ENCODE results near the gene MAN1A1.

The MAN1A1 gene

DNA sequence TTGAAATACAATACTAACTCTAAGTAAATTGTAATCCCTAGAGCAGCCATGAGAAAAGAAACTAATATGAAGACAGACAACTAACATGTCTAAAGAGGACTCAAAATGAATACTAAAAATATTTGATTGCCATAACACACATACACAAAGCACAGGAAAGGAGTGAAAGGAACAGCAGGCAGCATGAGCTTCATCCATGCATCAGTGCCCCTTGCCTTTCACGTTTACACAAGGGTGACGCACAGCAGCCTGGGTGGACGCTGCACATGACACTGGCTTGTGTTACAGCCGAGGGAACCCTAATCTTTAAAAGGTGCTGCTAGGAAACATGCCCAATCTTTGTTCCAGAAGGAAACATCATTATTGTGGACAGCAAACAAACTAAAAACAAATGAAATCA lies 123.5 kb downstream of the MAN1A1 start:
- no peak for DNase-seq

DNA sequence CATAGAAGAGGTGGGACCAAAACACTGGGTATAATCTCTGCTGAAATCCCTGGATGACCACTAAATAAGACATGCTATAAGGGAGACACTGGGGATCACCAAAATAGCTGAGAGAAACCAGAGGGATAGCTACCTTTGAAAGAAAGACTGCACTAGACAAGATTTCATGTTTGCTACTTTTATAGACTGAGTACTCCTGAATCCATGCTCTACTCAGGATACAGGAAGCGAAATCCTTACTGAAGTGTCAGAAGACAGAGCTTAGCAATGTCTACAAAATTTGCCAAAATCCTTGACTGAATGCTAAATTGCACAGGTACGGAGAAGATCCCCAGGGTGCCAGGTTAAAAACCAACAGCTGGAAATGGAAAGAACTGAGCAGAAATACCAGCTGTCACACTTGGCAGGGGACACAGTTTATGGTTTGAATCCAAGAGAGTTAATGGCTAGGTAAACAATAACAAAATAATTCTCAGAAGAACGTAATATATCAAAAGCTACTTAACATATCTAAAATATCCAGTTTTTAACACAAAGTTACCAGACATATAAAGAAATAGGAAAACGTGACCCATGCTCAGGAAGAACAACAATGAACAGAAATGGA lies 125.4 kb downstream of the MAN1A1 start:
- DNase-seq: no peak

DNA sequence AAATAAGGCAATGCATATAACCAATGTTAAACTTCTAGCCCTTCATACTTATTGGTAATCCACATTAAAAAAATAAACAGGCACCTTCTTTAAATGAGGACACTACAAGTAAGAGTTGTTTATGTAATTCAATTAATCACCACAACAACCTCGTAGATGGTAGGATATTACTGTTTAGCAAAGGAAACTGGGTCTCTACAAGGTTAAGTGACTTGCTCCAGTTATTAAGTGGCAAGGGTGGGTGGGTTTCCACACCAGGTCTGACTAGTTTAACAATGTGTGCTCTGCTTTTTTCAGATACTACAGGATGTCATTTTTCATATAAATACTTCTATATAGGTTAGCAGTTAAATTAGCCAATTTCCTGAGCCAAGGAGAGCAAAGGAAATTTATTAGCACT lies 129.1 kb downstream of the MAN1A1 start:
- no peak for DNase-seq

DNA sequence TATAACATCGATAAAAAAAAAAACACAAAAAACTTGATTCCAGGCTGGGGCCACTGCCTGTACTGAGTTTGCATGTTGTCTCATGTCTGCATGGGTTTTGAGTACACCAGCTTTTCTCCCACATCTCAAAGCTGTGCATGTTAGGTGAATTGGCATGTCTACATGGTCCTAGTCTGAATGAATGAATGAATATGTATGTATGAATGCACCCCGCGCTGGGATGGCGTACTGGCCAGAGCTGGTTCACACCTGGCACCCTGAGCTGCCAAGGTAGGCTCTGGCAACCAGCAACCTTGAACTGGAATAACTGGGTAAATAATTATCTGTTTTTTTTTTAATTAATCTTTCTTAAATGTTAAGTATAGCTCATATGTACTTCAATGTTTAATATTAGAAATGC lies 131.0 kb downstream of the MAN1A1 start:
- no peak for DNase-seq

DNA sequence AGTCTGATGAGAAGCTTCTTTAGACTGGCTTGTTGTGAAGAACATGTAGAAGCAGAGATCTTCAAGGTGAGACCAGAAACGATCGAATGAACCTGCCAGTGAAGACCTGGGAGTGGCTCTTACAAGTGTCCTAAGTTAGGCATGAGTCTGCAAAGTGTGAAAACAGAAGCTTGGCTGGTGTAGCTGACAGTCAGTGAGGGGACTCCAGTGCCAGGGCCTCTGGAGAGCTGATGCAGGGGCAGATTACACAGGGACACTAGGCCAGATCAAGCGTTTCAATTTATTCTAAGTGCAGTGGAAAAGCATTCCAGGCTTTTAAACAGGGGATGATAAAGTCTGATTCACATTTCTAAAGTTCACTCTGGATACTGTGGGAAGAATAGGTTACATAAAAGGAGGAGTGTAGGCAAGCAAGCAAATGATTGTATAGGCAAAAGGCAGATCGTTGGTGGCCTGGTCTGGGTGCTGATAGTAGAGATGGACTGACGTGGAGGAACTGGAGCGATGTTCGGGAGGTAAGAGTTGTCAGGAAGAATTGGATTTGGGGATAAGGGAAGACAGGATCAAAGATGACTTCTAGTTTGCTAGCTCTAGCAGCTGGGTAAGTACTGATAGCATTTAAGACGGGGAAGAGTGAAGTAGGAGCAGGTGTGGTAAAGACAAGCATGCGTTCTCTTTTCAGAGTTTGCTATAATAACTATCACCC lies 133.5 kb downstream of the MAN1A1 start:
- no peak for DNase-seq

DNA sequence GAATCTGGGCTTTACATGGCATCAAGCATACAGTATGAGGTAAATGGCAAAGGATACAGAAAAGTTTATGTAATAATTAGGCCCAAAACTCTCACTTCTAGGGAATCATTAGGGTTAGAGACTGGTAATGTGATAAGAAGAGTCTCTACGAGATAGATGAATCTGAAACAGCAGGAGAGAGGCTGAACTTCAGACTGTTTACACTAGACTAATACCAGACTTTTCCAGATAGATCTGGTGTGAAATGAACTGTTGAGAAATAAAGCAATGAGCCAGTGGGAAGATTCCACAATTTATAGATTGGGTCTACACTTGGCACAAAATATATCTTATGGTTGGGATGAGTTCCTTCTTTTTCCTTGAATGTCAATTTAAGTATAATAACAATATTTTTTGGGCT lies 134.3 kb downstream of the MAN1A1 start:
- no peak for DNase-seq

DNA sequence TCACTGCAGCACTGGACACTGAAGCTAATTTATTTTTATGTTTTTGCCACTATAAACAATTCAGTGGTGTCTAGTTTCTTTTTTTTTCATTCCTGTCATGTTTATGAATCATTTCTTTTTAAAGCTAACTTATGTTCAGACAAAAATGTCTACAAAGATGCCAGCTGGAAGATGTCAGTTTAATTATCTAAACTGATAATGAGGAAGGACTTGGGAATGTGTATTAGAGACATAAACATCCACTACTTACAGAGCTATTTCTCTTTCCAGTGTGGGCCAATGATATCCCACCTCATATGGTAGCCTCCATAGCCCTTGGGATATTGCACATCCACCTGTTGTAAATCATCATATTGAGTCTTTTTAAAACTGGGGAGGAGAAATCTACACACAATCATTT lies 139.0 kb downstream of the MAN1A1 start:
- no peak for DNase-seq

DNA sequence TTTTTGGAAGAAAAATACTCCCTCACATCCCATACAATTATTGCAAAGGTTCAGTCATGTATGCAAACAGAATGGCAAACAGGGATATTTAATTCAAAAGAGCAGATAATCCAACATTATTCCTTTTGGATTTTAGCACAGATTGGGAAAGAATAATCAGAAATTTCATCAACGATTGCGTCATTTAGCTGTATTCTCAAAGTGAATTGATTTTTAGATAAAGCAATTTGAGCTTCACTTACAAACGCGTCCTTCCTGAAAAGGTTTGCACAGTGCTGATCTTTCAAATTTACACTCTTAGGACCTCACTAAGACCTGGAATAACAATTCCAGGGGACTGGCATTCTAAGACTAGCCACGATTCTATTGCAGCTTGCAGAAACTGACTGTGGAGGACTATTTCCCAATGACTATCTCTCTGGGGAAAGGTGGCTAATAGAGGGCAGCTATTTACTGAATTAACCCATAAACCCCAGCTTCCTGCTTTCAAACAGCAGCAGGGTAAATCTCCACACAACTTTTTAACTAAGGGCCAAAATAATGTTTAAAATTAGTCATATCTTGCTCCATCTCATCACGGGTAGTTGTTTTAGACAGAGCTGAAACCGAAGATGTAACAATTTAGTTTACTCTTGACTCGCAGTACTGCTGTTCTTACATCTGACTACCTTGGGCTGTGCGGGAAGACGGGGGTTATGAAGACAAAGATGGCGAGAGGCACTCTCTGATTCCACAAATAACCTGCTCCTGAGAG lies 139.9 kb downstream of the MAN1A1 start:
- DNase-seq: no peak

DNA sequence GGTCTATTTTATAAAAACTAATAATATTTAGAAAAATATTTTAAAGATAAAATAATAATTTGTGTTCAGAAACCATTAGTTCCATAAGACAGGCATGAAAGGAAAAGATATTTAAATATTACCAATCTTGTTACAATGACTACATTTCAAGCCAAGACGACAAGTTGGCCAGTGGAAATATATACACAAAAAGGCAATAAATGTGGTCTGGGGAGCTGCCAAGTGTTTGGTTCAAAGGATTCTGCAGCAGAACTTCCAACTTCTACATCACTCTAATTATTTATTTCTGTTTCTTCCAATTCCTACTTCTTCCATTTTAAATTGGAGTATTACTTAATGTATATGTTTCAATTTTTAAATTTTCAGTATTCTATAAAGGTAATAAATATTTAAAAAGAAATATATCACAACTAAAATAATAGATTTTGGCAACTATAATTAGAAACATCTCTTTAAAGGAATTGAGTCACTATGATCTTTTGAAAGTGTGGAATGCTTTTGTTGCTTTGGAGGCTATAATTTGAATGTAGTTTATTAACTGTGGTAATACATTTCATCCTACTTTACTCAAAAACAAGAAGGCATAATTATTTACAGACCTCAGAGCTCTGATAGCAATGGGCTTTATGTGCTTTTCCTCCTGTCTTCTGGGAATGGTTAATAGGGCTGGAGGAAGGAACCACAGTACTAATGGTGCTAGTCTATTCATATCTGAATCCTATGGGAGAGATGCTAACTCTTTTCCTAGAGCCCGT lies 141.4 kb downstream of the MAN1A1 start:
- DNase-seq: no peak

DNA sequence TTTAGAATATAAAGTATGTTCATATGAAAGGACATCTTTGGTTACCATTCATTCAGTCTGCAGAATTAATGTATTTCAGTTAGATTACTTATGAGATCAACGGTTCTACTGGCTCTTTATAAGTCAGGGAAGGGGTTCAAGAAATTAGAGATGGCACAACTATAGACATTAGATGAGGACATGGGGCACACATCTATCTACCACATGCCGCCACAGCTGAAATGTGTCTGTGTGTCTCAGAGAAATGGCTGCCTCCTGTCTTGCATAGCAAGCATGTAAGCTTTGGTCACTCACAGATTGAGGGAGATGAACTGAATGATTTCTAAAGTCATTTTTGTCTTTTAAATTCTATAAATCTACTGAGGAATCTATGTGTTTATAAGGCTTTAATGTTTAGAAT lies 142.2 kb downstream of the MAN1A1 start:
- DNase-seq: no peak

DNA sequence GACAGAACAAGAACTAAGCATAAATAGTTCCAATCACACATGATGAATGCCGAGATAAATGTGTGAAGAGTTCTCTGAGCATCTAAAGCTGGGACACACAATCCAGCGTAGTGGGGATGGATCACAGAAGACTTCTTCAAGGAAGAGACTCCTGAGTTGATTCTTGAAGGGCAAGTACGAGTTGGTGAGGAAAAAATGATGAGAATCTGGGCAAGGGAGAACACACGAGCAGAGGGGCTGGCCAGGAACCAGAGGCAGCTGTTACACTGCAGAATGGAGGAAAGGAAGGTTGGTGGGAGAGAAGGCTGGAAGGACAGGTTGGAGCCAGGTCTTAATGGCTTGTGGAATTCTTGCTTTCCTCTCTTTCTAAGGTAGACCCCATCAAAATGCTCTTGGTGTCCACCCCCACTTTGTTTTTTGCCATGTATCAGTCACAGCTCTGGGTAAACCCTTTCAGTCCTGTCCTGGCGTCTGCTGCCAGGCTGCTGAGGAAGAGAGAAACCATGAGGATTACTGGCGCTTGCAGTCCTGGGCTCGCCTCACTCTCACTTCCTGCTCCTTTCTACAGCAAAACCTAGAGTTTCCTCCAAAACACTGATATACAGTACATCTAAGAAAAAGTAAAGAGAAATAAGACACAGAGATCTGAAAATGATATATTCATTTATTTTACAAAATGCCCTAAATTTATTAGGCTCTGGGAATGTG lies 143.5 kb downstream of the MAN1A1 start:
- DNase-seq: no peak

DNA sequence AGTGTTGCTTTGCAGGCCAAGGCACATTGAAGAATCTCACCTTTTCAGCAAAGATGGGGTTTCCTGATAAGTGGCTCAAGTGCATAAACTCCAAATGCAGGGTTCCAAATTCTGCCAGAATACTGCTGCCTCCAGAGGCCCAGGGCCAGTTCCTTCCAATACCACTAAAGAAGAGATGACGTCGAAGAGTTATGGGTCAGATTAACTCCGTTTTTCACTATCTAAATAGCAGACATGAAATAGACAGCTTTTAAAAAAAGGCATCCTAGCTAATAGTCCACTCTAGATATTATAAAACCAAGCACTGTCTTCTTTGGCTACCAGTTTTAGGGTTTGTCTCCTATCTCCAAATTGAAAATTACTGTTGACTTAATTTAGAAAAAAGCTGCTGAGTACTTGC lies 144.8 kb downstream of the MAN1A1 start:
- no peak for DNase-seq

DNA sequence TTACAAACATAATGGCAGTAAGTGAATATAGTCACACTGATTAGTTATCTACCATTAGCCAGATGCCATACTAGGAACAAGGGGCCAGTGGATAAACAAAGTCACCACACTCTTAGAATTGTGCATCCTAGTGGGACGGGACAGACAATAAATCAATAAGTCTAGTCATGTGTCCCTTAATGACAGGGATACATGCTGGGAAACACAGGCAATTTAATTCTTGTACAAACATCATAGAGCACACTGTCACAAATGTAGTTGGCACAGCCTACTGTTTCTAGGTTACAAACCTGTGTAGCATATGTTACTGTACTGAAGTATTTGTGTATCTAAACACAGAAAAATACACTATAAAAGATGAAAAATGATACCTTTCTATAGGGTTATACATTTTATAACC lies 148.1 kb downstream of the MAN1A1 start:
- no peak for DNase-seq

DNA sequence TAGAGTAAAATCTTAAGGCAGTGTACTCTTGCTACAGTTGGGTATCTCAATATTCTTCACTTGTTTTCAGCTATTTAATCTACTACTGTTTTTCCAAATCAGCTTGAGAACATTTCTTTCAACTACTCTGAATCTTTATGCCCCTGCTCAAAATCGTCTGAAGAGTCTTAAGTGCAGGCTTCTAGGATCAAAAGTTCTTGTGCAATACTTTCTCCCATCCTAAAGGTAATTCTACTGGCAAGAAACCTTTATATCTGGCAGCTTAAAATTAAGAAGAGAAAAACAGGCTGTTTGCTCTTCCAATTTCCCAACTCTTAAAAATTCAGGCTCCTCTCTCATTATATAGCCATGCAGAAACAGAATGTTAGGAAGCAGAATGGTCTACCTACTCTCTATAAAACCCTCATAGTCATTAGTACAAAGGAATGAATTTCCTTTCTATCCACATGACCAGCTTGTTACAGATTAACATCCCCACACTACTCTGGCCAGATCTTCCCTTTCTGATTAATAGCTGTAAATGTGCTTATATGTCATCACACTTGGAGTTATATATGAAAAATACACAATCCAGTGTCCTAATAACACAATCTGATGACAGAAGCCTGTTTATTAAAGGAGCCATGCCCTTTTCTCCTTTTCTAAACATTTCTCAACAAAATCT lies 148.9 kb downstream of the MAN1A1 start:
- no peak for DNase-seq

DNA sequence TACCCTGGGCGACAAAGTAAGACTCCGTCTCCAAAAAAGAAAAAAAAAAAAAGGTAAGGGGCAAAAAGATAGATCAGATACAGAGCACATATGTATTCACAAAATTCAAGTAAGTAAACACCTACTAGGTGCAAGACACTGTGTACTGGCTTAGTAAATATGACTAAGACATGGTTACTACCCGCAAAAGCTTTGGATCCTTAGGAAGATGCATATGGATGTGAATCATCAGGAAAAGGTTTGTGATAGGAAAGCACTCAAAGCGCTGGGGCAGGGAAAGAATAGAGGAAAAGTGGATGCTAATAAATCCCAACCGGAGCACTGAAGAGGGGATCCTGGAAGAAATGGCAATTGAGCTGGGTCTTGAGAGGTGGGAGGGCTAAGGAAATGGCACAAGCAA lies 152.3 kb downstream of the MAN1A1 start:
- no peak for DNase-seq

DNA sequence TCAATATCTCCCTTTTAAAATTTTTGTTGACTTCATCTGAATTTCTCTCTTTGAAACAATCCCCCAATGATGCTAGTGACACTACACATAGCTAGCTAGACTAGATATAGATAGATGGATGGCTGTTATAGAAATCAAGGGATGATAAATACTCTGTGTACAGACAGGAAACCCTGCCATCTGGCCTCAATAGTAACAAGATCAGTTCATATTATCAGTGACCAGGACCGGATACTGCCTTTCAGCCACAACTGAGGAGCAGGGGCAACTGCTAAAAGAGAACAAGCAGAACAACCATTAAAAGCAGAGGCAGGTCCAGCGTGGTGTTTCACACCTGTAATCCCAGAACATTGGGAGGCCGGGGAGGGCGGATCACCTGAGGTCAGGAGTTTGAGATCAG lies 152.8 kb downstream of the MAN1A1 start:
- DNase-seq: no peak

DNA sequence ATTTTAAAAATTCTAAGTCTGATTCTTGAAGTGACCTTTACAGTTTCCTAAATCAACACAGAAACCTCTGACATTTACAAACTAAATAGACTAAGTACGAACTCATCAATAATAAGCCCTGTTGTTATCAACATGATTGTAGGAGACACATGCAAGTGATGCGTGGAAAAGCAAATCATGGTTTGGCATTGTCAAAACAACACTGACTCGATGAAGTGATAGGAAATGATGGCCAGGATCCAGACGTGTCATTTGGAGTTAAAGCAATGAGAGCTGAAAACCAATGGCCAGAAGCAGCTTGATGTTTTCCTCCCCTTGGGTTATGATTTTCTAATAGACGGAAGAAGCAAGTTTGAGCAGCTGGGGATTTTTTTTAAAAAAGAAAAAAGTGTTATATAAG lies 153.7 kb downstream of the MAN1A1 start:
- no peak for DNase-seq

DNA sequence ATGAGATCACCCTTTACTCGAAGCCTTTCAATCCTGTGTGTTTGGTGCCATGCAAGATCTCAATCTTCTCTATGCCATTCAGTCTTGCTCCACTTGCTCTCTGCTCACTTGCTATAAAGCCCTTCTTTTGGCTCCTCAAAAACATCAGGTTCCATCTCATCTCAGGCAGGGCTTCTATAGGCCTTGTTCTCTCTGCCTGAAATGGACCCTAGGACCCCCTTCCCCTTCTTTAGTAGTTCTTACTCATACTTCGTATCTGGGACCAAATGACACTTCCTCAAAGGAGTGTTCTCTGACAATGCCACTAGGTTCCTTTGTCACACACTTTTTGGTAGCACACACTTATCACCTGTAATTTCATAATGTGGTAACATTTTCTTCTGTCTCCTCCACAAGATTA lies 154.4 kb downstream of the MAN1A1 start:
- no peak for DNase-seq

DNA sequence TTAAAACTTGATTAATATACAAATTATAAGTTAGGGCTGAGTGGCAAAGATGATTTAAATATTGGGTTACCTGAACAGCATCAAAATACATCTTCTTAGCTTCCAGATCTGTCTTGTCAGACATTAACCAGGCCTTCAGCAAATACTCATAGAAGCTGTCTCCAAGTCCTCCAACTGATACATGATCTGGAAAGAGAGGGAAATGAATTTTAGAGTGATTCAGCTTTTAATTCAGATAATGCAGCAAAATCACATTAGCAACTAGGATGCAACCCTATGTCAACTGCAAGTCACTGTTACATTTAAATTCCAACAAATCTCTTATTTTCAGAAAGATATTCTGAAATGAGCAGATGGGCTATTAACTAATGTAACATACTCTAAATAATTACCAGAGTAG lies 155.9 kb downstream of the MAN1A1 start:
- no peak for DNase-seq

DNA sequence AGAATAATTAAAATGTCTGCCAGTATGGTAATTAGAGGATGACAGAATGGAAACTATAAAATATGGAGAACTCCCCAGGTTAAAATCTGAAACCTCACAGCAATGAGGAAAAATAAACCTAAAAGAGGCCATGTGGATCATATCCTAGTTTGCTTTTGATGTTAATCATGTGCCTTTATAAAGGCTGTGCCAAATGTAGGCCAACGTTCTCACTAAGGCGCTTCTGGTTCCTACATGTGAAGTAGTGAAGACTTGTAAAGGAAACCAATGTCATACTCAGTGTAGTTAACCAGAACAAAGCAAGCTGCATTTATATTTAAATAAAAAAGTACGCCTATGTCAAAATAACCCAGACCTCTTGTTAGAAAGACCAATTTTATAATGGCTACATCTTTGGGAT lies 157.4 kb downstream of the MAN1A1 start:
- no peak for DNase-seq

DNA sequence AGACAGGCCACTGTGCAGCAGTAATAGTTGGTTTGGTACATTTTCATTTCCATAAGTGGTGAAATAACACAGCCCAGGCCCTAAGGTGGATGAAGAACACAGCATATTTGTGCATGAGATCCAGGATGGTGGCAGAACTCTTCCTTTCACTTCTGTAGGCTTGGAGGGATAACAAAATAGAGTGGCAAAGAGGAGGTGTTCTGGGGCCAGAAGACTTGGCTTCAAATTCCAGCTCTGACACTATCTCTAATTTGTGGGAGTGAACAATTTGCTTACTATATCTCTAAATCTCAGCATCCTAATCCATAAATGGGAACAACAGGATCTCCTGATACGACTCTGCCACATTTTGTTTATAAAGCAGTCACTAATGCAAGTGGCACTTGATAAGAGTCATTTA lies 159.4 kb downstream of the MAN1A1 start:
- DNase-seq: no peak

DNA sequence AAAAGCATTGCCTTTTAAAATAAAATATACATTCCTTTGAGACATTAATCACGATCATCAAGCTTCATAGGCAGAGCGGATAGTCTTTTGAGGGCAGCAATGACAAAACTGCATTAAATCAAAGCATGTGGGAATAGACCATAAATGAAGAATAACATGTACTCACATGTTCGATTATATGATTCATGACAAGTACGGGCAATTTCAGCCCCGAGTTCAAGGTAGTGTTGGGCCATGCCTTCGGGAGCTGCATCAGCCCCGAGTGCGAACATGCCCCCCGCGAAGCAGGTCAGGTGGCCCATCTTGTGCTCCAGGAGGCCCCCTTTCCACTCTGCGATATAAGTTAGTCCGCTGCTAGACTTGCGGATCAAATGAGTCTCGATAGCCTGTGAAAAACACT lies 160.1 kb downstream of the MAN1A1 start:
- no peak for DNase-seq
